Esophagus mucosa (tissue), 1 donor: Measurements from ENCODE around the gene NOX1. TPM values are rescaled to one million over a fixed set of nuclear protein-coding genes. Genes with fewer than 3 reads are reported as not detected.
"Not testable (repeated sequence)": the region's sequence is repeated elsewhere in the genome, so short reads cannot be mapped to it uniquely, and the experiment has no call there.

Experiments
- ATAC-seq: fragments of 200-7000 bp; cut with Tn5 transposase; one replicate; pipeline ENCODE4 v1.9.1; 2020
- total RNA-seq: library from RNA; stranded (reverse); gene quantifications from one replicate; pipeline ENCODE4 v1.2.4, GENCODE V29; 2023
- donor health status: DM: yes; HTN: yes; CAD: no.

NOX1 gene
- total RNA-seq, 1 donor from 2014 or later: 0.08 TPM

DNA sequence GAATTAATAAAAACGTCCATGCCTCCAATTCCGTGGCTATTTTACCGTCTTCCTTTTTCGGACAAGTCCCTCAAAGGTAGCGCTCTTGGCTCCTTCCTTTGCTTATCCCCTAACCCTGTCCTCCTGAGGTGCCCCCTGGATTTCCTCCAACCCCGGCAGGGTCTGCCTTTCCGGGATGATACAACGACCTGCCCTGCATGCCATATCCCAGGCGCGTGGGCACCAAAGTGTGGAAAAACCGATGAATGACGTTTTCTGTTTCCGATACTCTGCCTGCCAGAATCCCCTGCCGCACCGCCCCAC, 54.7 kb downstream of the NOX1 start:
- no peak for ATAC-seq

- no peak for ATAC-seq
These were observed 56.8 kb downstream of the NOX1 start for GRCh38 chrX:100817340-100817739.

DNA sequence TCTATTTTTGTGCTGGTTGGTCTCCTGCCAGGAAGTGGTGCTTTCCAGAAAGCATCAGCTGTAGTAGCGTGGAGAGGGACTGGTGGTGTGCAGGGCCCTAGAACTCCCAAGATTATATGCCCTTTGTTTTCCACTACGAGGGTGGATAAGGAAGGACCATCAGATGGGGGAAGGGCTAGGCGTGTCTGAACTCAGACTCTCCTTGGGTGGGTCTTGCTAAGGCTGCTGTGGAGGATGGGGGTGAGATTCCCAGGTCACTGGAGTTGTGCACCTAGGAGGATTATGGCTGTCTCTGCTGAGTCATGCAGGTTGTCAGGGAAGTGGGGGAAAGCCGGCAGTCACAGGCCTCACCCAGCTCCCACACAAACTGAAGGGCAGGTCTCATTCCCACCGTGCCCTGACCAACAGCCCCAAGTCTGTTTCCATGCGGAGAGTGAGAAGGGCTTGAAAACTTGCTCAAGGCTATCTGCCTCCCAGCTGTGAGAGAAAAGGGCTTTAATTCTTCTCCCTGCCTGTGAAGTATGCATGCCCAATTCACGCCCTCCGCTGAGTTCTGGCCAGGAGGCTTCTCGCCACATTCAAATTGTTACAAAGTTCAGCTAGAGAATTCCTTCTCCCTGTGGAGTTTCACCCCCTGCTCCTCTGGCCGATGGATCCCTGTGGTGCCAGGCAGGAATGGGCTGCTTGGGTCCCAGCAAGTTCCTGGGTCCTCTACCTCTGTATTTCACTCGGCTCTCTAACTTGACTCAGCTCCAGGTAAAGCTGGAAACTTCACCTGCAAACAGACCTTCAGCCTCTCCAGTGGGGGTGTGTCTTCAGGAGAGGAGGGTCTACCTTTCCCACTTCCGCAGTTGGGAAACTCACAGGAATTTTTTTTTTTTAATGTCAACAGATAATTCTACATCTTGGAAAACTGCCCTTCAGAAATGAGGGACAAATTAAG, 61.7 kb downstream of the NOX1 start:
- peak; percentile 37 for ATAC-seq

DNA sequence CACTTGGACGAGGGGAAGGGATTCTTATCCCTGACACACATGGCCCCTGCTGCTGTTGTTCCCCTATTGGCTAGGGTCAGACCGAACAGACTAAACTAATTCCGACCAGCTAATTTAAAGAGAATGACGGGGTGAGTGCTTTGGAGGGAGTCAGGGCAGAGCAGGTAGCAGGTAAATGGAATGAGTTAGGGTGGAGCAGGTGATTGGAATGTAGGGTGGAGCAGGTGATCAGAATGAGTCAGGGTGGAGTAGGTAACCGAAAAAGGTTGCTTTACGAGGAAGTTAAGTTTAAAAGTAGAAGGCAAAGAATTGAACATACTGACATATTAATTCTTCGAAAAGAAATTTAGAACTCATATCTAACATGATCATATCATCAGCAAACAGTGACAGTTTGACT, 65.9 kb downstream of the NOX1 start:
- not testable (repeated sequence) for ATAC-seq

DNA sequence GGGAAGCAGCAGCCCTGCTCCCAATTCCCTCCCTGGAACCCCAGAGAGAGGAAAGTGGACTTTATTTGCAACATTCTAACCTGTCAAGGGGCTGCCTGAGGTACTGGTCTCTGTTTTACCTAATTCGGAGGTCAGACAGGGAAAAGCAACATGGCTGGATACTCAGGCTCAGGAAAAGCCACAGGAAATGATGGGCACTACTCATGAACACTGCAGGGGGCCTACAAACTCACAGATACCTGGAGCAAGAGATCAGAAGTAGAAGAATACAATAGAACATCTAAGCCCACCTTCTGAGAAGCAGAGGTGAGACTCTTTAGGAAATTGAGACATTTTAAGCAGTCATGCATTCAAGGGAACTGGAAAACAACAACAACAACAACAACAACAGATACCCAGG, 69.4 kb downstream of the NOX1 start:
- no peak for ATAC-seq

GRCh38 chrX:100802843-100803242, 71.3 kb downstream of the NOX1 start:
- no peak for ATAC-seq

DNA sequence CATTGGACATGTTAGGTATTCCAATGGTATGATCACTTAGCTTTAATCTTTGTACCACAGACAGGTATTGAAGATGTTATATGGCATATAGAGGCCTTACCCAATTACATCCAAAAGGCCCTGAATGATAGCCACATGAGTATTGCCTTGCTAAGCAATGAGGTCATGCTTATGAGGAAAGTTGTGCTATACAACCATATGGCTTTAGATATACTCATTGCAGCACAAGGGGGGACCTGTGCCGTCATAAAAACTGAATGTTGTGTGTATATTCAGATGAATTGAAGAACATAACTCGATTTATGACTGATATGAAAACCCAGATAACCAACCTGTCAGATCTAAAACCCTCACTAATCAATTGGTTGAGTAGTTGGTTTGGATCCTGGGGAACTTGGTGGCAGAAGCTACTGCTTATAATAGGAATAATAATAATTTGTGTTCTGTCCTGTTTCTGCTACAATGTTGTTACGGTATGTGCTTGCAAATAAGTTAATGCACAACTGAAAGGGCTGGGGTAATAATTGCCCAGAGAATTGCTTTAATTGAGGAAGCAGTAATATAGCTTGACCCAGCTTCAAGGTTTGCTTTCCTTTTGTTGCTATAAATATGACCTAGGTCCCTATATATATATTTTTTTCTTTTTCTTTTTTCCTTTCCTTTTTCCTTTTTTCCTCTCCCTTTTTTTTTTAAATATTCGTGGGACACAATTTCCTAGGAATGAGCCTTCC, 75.5 kb downstream of the NOX1 start:
- no peak for ATAC-seq

GRCh38 chrX:100797359-100797758, 76.8 kb downstream of the NOX1 start:
- ATAC-seq: no peak

DNA sequence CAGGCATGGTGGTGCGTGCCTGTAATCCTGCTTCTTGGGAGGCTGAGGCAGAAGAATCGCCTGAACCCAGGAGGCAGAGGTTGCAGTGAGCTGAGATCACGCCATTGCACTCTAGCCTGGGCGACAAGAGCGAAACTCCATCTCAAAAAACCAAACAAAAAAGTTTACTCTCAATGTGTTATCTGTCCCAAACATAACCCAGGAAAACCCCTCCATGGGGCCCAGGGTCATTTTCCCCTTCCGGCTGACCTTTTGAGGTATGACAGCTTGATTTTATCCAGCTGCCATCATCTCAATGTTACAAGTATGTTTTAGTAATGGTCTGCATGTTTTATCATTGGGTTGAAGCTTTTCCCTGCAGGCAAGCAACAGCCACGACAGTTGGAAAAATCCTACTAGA, 77.8 kb downstream of the NOX1 start:
- ATAC-seq: not testable (repeated sequence)

Other genes with a start within 250 kb of the NOX1 start
- gene TSPAN6, start 237.6 kb downstream of the NOX1 start, total RNA-seq: 36.4 TPM
- gene SRPX2, start 230.2 kb downstream of the NOX1 start, total RNA-seq: 18.9 TPM
- 2.9 TPM for gene SYTL4, start 142.2 kb downstream of the NOX1 start, total RNA-seq
- gene CSTF2, start 54.0 kb downstream of the NOX1 start, total RNA-seq: 22.4 TPM
- 3.7 TPM for gene XKRX, start 54.6 kb upstream of the NOX1 start, total RNA-seq
- not detected for gene ARL13A, start 95.3 kb upstream of the NOX1 start, total RNA-seq
- gene TRMT2B, start 177.8 kb upstream of the NOX1 start, total RNA-seq: 13.3 TPM
- 1.1 TPM for gene TMEM35A, start 204.5 kb upstream of the NOX1 start, total RNA-seq
- 3.9 TPM for gene CENPI, start 223.8 kb upstream of the NOX1 start, total RNA-seq